Effector memory CD4-positive, alpha-beta T cell (primary cell): Measurements from ENCODE around the gene SLC6A13.
"Not testable (repeated sequence)": the region's sequence is repeated elsewhere in the genome, so short reads cannot be mapped to it uniquely, and the experiment has no call there.

Experiments used
- DNase-seq, 3 donors: peaks; one replicate each; pipeline ENCODE4 v3.0.0-alpha.2; 2020
- H3K27ac ChIP-seq: 2 replicates; pipeline ENCODE4 v1.7.0; 2013; ENCODE audit warnings: mild to moderate bottlenecking, low read length, moderate library complexity; ENCODE audit not compliant: insufficient read depth, poor library complexity, severe bottlenecking
- H3K27me3 ChIP-seq: replicated peaks from 2 replicates; pipeline ENCODE4 v1.7.0; 2013; ENCODE audit warnings: mild to moderate bottlenecking, low read length; ENCODE audit not compliant: insufficient read depth, control insufficient read depth, poor library complexity, severe bottlenecking
- H3K36me3 ChIP-seq: 2 replicates; pipeline ENCODE4 v1.7.0; 2013; ENCODE audit warnings: mild to moderate bottlenecking, low read length, moderate library complexity; ENCODE audit not compliant: control insufficient read depth, insufficient read depth
- H3K4me1 ChIP-seq: 2 replicates; pipeline ENCODE4 v1.7.0; 2013; ENCODE audit warnings: low read length, mild to moderate bottlenecking; ENCODE audit not compliant: control insufficient read depth, insufficient read depth, poor library complexity, severe bottlenecking
- H3K4me3 ChIP-seq: 2 replicates; pipeline ENCODE4 v1.7.0; 2013; ENCODE audit warnings: low read length, low read depth, mild to moderate bottlenecking; ENCODE audit not compliant: insufficient read depth, poor library complexity, severe bottlenecking
- H3K9me3 ChIP-seq: 2 replicates; pipeline ENCODE4 v1.7.0; 2013; ENCODE audit warnings: mild to moderate bottlenecking, low read length, moderate library complexity; ENCODE audit not compliant: control insufficient read depth

SLC6A13 gene

DNA sequence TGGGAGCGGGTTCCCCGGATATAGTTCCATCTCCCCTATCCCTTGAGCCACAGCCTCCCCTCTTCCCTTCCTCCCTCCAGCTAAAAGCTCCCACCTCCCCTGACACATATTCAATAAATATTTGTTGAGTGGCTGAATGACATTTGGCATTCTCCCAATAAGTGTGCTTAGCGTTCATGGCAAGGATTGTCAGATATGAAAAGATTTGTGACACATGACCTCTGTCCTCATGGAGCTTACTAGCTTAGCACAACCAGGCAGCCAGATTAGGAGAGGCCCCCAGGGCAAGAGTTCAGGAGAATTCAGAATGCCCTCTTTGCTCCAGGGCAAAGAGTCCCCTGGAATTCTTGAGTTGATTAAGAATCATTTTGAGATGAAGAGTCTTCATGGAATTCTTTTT, 26.2 kb downstream of the SLC6A13 start:
- no peak for DNase-seq

DNA sequence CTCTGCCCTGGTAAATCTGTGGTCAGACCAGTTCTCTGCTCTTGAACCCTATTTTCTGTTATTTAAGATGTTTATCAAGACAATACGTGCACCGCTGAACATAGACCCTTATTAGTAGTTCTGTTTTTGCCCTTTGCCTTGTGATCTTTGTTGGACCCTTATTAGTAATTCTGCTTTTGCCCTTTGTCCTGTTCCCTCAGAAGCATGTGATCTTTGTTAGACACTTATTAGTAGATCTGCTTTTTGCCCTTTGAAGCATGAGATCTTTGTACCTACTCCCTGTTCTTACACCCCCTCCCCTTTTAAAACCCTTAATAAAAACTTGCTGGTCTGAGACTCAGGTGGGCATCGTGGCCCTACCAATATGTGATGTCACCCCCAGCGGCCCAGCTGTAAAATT, 26.7 kb downstream of the SLC6A13 start:
- H3K27me3 ChIP-seq, H3K4me1 ChIP-seq, H3K36me3 ChIP-seq, H3K27ac ChIP-seq, DNase-seq, H3K9me3 ChIP-seq, H3K4me3 ChIP-seq: not testable (repeated sequence)

More for the DNA sequence above, 26.2 kb downstream of the SLC6A13 start:
- H3K4me1 ChIP-seq = no peaks in the 10 kb centered on the region
- H3K36me3 ChIP-seq = no peaks in the 10 kb centered on the region
- H3K9me3 ChIP-seq = peaks cover 5% of the 10 kb centered on the region
- H3K4me3 ChIP-seq = no peak overlapping the region
- no peaks in the 10 kb centered on the region for H3K27me3 ChIP-seq
- H3K27ac ChIP-seq = no peak overlapping the region

DNA sequence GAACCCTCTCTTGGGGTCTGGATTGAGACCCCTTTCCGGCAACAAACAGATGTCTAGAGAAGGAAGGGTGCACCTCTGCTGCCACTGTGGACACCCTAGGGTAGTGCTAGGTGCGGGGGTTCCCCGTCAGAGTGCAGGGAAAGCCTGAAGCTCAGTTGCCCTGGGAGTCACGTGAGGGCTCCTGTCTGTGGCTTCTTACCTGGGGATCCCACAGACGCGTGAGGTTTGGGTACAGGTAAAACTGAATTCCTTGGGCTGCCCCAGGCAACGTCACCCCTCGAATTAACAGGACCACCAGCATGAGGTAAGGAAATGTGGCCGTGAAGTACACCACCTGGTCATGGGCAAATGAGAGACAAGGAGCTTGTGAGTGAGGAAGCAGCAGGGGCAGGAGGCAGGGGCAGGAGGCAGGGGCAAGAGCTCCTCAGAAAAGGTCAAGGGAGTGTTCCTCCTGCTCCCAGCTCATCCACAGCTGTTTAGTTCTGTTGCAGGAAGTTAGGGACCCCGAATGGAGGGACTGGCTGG, 27.7 kb downstream of the SLC6A13 start:
- Histone ChIP-seq H3K27ac (no peak overlapping the region), H3K4me1 (no peaks in the 10 kb centered on the region), H3K27me3 (no peaks in the 10 kb centered on the region), H3K9me3 (peaks cover 5% of the 10 kb centered on the region), H3K4me3 (no peak overlapping the region), H3K36me3 (no peaks in the 10 kb centered on the region)
- DNase-seq = no peak

DNA sequence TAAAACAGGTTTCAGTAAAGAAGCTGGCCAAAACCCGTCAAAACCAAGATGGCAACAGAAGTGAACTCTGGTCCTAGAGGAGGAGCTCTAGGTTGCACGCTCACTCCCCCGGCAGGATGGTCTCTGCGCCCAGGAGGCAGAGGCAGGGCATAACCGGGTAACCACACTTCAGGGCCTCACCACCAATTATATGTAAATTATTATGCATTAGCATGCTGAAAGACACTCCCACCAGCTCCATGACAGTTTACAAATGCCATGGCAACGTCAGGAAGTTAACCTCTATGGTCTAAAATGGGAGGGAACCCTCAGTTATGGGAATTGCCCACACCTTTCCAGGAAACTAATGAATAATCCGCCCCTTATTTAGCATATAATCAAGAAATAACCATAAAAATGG, 28.6 kb downstream of the SLC6A13 start:
- Histone ChIP-seq H3K27me3 (no peaks in the 10 kb centered on the region), H3K36me3 (no peaks in the 10 kb centered on the region), H3K4me1 (no peaks in the 10 kb centered on the region)

DNA sequence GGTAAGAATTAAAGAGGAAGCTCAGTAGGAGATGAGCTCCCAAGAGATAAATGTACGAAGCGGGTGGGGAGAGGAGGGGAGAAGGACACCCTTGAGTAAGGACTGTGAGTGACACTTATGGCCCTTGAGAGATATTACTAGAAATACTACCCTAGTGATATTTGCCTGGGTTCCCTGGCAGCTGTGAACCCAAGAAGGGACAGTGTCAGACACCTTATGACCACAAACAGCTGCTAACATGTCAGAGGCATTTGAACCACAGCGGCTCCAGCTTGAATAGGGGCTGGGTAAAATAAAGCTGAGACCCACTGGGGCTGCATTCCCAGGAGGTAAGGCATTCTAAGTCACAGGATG, 29.0 kb downstream of the SLC6A13 start:
- no peaks in the 10 kb centered on the region for H3K36me3 ChIP-seq
- no peak for DNase-seq
- no peak overlapping the region for H3K4me3 ChIP-seq
- H3K9me3 ChIP-seq = peaks cover 5% of the 10 kb centered on the region
- no peaks in the 10 kb centered on the region for H3K4me1 ChIP-seq
- no peak overlapping the region for H3K27ac ChIP-seq
- no peaks in the 10 kb centered on the region for H3K27me3 ChIP-seq

More for the DNA sequence above, 28.6 kb downstream of the SLC6A13 start:
- no peak overlapping the region for H3K27ac ChIP-seq
- no peak for DNase-seq
- no peak overlapping the region for H3K4me3 ChIP-seq
- H3K9me3 ChIP-seq = peaks cover 5% of the 10 kb centered on the region

DNA sequence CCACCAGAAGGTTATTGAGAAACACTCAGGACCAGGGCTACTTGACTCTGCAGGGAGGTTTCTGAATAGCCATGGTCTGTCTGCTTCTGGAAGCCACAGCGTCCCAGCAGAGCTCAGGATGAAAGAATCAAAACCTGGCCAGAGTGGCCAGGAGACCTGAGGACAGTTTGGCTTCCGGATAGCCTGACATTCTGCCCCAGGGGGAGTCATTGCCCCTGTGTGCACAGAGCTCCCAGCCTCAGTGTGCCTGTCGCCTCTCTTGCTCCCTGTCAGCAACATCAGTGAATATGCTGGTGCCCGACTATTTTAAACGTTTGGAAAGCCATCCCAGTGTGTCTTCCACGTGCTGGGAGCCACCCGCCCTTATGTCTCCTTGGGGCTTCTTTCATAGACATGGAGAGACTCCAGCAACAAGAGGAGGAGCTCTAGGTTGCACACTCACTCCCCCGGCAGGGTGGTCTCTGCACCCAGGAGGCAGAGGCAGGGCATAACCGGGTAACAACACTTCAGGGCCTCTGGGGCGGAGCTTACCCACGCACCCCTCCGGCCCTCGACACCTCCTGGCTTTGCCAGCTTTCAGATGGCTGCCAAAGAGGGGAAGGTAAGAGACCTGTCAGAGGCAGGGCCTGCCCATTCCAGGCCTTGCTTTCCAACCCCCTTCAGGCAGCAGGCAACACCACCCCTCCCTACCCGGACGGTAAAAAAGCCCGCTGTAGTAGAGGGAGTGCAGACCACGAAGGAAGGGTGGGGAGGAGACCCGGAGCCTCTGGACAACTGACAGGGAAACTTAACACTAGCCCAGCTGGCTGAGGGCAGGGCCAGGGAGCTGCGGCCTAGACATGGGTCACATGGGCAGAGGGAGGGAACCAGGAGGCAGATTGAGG, 29.7 kb downstream of the SLC6A13 start:
- Histone ChIP-seq H3K36me3 (no peaks in the 10 kb centered on the region), H3K27ac (no peak overlapping the region), H3K4me3 (no peak overlapping the region), H3K27me3 (no peaks in the 10 kb centered on the region), H3K4me1 (no peaks in the 10 kb centered on the region), H3K9me3 (peaks cover 5% of the 10 kb centered on the region)
- DNase-seq = no peak

DNA sequence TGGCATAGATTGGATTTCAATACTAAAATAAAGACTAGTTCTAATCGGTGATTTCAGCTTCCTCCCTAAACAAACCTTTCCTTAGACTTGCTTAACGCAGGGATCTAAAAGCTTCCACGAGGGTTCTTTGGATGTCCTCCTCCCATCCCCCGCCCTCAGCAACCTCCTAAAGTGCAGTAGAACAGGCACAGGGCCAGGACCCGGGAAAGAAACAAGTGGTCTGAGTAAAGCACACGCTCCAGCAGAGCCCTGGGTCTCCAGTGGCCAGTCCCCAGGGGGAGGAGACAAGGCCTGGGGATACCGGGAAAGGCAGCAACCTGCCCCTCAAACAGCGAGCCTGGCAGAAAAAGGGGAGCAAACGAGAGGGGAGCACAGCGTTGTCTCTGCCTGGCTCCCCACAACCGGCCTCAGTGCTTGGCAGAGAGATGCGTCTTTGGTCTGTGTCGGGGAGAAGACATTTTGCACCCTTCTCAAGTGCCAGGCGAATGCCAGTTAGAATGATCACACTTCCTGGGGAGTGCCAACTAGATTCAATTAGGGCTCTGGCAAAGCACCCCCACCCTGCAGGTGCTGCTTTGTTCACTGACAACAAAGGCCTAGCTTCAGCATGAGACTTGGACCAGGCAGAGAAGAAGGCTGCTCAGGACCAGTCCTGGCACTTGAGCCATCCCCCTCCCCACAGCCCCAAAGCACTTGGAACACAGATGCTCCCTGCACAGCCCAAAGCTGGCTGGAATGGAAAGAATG, 31.5 kb downstream of the SLC6A13 start:
- no peaks in the 10 kb centered on the region for H3K4me1 ChIP-seq
- no peak for DNase-seq
- H3K9me3 ChIP-seq = no peaks in the 10 kb centered on the region
- no peak overlapping the region for H3K4me3 ChIP-seq
- H3K27ac ChIP-seq = no peak overlapping the region
- H3K36me3 ChIP-seq = no peaks in the 10 kb centered on the region
- no peaks in the 10 kb centered on the region for H3K27me3 ChIP-seq

DNA sequence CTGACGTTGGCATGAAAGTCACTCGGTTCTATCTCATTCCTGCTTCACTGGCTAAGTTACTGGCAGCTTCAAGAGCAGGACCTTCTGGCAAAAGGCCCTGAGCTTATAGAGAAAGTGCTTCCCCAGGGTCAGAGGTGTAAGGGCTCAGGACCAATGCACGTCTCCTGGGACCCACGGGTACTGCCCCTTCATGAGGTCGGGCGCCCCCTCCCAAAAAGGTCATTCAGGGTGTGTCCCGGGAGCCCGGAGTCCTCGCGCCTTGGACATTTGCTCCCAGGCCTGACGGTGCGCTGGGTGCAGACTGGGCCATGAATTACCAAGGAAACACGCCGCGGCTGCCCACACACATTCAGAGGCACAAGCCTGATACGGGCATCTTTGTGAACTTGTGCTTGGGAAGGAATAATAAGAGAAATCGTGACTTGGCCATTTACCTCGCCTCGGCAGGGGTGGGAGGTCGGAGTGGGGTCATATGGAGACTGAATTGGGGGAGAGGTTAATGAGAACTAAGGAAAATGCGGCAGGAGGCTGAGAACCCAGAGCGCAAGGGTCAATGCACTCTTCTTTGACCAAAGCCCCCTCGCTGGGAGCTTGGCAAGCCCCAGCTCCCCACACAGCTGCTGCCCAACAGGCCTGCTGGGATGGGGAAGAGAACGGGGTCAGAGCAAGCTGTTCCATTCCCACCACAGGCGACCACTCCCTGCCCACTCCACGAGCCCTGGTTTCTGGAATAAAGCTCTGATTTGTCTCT, 33.0 kb downstream of the SLC6A13 start:
- H3K4me3 ChIP-seq = no peak overlapping the region
- H3K36me3 ChIP-seq = no peaks in the 10 kb centered on the region
- H3K27me3 ChIP-seq = no peaks in the 10 kb centered on the region
- H3K27ac ChIP-seq = no peak overlapping the region
- no peaks in the 10 kb centered on the region for H3K4me1 ChIP-seq
- no peaks in the 10 kb centered on the region for H3K9me3 ChIP-seq
- DNase-seq = no peak

DNA sequence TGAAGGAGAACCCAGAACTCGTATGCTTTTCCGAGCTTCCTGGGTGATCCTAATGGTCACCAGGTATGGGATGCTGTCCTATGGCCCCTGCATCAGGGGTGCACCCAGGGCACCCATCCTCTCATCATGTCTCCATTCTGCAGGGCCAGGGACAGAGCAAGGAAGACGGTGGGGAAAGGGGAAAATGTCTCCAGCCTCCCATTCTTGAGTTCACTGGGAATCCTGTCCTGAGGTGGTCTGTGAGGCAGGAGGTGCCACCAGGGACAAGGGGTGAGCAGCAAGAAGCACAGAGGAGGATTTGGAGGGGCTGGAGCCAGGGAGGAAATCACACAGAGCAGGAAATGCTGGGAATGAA, 33.8 kb downstream of the SLC6A13 start:
- no peak overlapping the region for H3K27ac ChIP-seq
- H3K4me3 ChIP-seq = no peak overlapping the region
- DNase-seq = no peak
- no peaks in the 10 kb centered on the region for H3K9me3 ChIP-seq
- no peaks in the 10 kb centered on the region for H3K36me3 ChIP-seq
- no peaks in the 10 kb centered on the region for H3K27me3 ChIP-seq
- H3K4me1 ChIP-seq = no peaks in the 10 kb centered on the region
